ENCODE measurements around the gene DNAJC30. TPM values are rescaled to one million over a fixed set of nuclear protein-coding genes. Genes with fewer than 3 reads are reported as not detected.
"Not testable (repeated sequence)": the region's sequence is repeated elsewhere in the genome, so short reads cannot be mapped to it uniquely, and the experiment has no call there.

Gene DNAJC30
- total RNA-seq = 1.6 TPM

- H3K27ac ChIP-seq (ENCODE audit: low read depth, low read length) = peak within 1 kb of the TSS; percentile 86
- no peaks in the 10 kb centered on the region for H3K9me3 ChIP-seq (ENCODE audit: control insufficient read depth in 3 of 3, low read length in 3 of 3)
- peak within 1 kb of the TSS; percentile 97 to 99 (median 98) for H3K9ac ChIP-seq (ENCODE audit: low read depth in 1 of 3, low read length in 3 of 3)
- H3K27me3 ChIP-seq (ENCODE audit: control insufficient read depth in 3 of 3, insufficient read depth in 3 of 3, low read length in 3 of 3) = no peaks in the 10 kb centered on the region
- peak within 1 kb of the TSS; percentile 97 to 99 (median 97) for H3K4me3 ChIP-seq (ENCODE audit: low read length in 3 of 3)
- peaks cover 30 to 38% (median 32%) of the 10 kb centered on the region in 3 donors for H3K4me1 ChIP-seq (ENCODE audit: control insufficient read depth in 3 of 3, insufficient read depth in 3 of 3, low read length in 3 of 3)
- peaks cover 15 to 18% (median 16%) of the 10 kb centered on the region in 3 donors for H3K36me3 ChIP-seq (ENCODE audit: control insufficient read depth in 3 of 3, insufficient read depth in 3 of 3, low read length in 3 of 3)
Measured at GRCh38 chr7:73683056-73683787, at the start of gene DNAJC30, which contains the start of gene BUD23. Gene DNAJC30, minus strand, starts transcription at chr7:73683453. Its CDS starts 30 bp downstream, at chr7:73683423. Gene BUD23, plus strand, starts transcription at chr7:73683597. Its CDS starts 29 bp downstream, at chr7:73683626.

GRCh38 chr7:73732397-73732796 is 49.1 kb upstream of the DNAJC30 start:
- Histone ChIP-seq H3K9me3 (ENCODE audit: control insufficient read depth in 3 of 3, low read length in 3 of 3) (no peaks in the 10 kb centered on the region), H3K27ac (ENCODE audit: low read depth, low read length) (no peak overlapping the region), H3K27me3 (ENCODE audit: control insufficient read depth in 3 of 3, insufficient read depth in 3 of 3, low read length in 3 of 3) (peaks cover 0 to 4% (median 2%) of the 10 kb centered on the region in 3 donors), H3K9ac (ENCODE audit: low read depth in 1 of 3, low read length in 3 of 3) (no peak overlapping the region), H3K4me1 (ENCODE audit: control insufficient read depth in 3 of 3, insufficient read depth in 3 of 3, low read length in 3 of 3) (peaks cover 0 to 5% (median under 1%) of the 10 kb centered on the region in 3 donors), H3K36me3 (ENCODE audit: control insufficient read depth in 3 of 3, insufficient read depth in 3 of 3, low read length in 3 of 3) (peaks cover 14 to 16% (median 15%) of the 10 kb centered on the region in 3 donors), H3K4me3 (ENCODE audit: low read length in 3 of 3) (no peak overlapping the region)

- Histone ChIP-seq H3K27me3 (ENCODE audit: control insufficient read depth in 3 of 3, insufficient read depth in 3 of 3, low read length in 3 of 3) (peaks cover 0 to 8% (median 6%) of the 10 kb centered on the region in 3 donors), H3K36me3 (ENCODE audit: control insufficient read depth in 3 of 3, insufficient read depth in 3 of 3, low read length in 3 of 3) (peaks cover 0 to under 1% (median 0%) of the 10 kb centered on the region in 3 donors)
Measured at GRCh38 chr7:73730485-73730884, 47.2 kb upstream of the DNAJC30 start.

GRCh38 chr7:73728551-73728950 is 45.3 kb upstream of the DNAJC30 start:
- H3K9me3 ChIP-seq (ENCODE audit: control insufficient read depth in 3 of 3, low read length in 3 of 3) = no peaks in the 10 kb centered on the region
- H3K4me3 ChIP-seq (ENCODE audit: low read length in 3 of 3) = no peak overlapping the region
- H3K36me3 ChIP-seq (ENCODE audit: control insufficient read depth in 3 of 3, insufficient read depth in 3 of 3, low read length in 3 of 3) = no peaks in the 10 kb centered on the region
- no peak overlapping the region for H3K27ac ChIP-seq (ENCODE audit: low read depth, low read length)
- no peak overlapping the region for H3K9ac ChIP-seq (ENCODE audit: low read depth in 1 of 3, low read length in 3 of 3)
- peaks cover 0 to 8% (median 6%) of the 10 kb centered on the region in 3 donors for H3K27me3 ChIP-seq (ENCODE audit: control insufficient read depth in 3 of 3, insufficient read depth in 3 of 3, low read length in 3 of 3)
- H3K4me1 ChIP-seq (ENCODE audit: control insufficient read depth in 3 of 3, insufficient read depth in 3 of 3, low read length in 3 of 3) = peaks cover 0 to 3% (median 0%) of the 10 kb centered on the region in 3 donors

More at GRCh38 chr7:73730485-73730884, 47.2 kb upstream of the DNAJC30 start:
- Histone ChIP-seq H3K4me3 (ENCODE audit: low read length in 3 of 3) (no peak overlapping the region), H3K9ac (ENCODE audit: low read depth in 1 of 3, low read length in 3 of 3) (no peak overlapping the region), H3K27ac (ENCODE audit: low read depth, low read length) (no peak overlapping the region), H3K9me3 (ENCODE audit: control insufficient read depth in 3 of 3, low read length in 3 of 3) (no peaks in the 10 kb centered on the region), H3K4me1 (ENCODE audit: control insufficient read depth in 3 of 3, insufficient read depth in 3 of 3, low read length in 3 of 3) (peaks cover 0 to 3% (median 0%) of the 10 kb centered on the region in 3 donors)

- Histone ChIP-seq H3K4me3 (ENCODE audit: low read length in 3 of 3) (no peak overlapping the region), H3K9me3 (ENCODE audit: control insufficient read depth in 3 of 3, low read length in 3 of 3) (no peaks in the 10 kb centered on the region), H3K36me3 (ENCODE audit: control insufficient read depth in 3 of 3, insufficient read depth in 3 of 3, low read length in 3 of 3) (no peaks in the 10 kb centered on the region), H3K27me3 (ENCODE audit: control insufficient read depth in 3 of 3, insufficient read depth in 3 of 3, low read length in 3 of 3) (peaks cover 0 to 8% (median 6%) of the 10 kb centered on the region in 3 donors), H3K27ac (ENCODE audit: low read depth, low read length) (no peak overlapping the region), H3K9ac (ENCODE audit: low read depth in 1 of 3, low read length in 3 of 3) (no peak overlapping the region), H3K4me1 (ENCODE audit: control insufficient read depth in 3 of 3, insufficient read depth in 3 of 3, low read length in 3 of 3) (peaks cover 0 to 3% (median 0%) of the 10 kb centered on the region in 3 donors)
Measured at GRCh38 chr7:73727952-73728351, 44.7 kb upstream of the DNAJC30 start.

GRCh38 chr7:73726083-73726466 is 42.8 kb upstream of the DNAJC30 start:
- Histone ChIP-seq H3K36me3 (ENCODE audit: control insufficient read depth in 3 of 3, insufficient read depth in 3 of 3, low read length in 3 of 3) (no peaks in the 10 kb centered on the region), H3K27ac (ENCODE audit: low read depth, low read length) (no peak overlapping the region), H3K4me1 (ENCODE audit: control insufficient read depth in 3 of 3, insufficient read depth in 3 of 3, low read length in 3 of 3) (peaks cover 4 to 12% (median 7%) of the 10 kb centered on the region in 3 donors), H3K9ac (ENCODE audit: low read depth in 1 of 3, low read length in 3 of 3) (no peak overlapping the region), H3K27me3 (ENCODE audit: control insufficient read depth in 3 of 3, insufficient read depth in 3 of 3, low read length in 3 of 3) (peaks cover 0 to 8% (median 4%) of the 10 kb centered on the region in 3 donors), H3K4me3 (ENCODE audit: low read length in 3 of 3) (no peak overlapping the region), H3K9me3 (ENCODE audit: control insufficient read depth in 3 of 3, low read length in 3 of 3) (no peaks in the 10 kb centered on the region)

- H3K4me1 ChIP-seq (ENCODE audit: control insufficient read depth in 3 of 3, insufficient read depth in 3 of 3, low read length in 3 of 3) = peaks cover 10 to 18% (median 12%) of the 10 kb centered on the region in 3 donors
- H3K27ac ChIP-seq (ENCODE audit: low read depth, low read length) = no peak overlapping the region
- H3K36me3 ChIP-seq (ENCODE audit: control insufficient read depth in 3 of 3, insufficient read depth in 3 of 3, low read length in 3 of 3) = no peaks in the 10 kb centered on the region
- H3K27me3 ChIP-seq (ENCODE audit: control insufficient read depth in 3 of 3, insufficient read depth in 3 of 3, low read length in 3 of 3) = peaks cover 0 to 8% (median 4%) of the 10 kb centered on the region in 3 donors
- no peaks in the 10 kb centered on the region for H3K9me3 ChIP-seq (ENCODE audit: control insufficient read depth in 3 of 3, low read length in 3 of 3)
- H3K4me3 ChIP-seq (ENCODE audit: low read length in 3 of 3) = no peak overlapping the region
- H3K9ac ChIP-seq (ENCODE audit: low read depth in 1 of 3, low read length in 3 of 3) = no peak overlapping the region
Measured at GRCh38 chr7:73723813-73724212, 40.6 kb upstream of the DNAJC30 start.

- Histone ChIP-seq H3K36me3 (ENCODE audit: control insufficient read depth in 3 of 3, insufficient read depth in 3 of 3, low read length in 3 of 3) (no peaks in the 10 kb centered on the region), H3K9ac (ENCODE audit: low read depth in 1 of 3, low read length in 3 of 3) (no peak overlapping the region), H3K4me3 (ENCODE audit: low read length in 3 of 3) (no peak overlapping the region), H3K9me3 (ENCODE audit: control insufficient read depth in 3 of 3, low read length in 3 of 3) (no peaks in the 10 kb centered on the region), H3K27me3 (ENCODE audit: control insufficient read depth in 3 of 3, insufficient read depth in 3 of 3, low read length in 3 of 3) (peaks cover 0 to 4% (median 4%) of the 10 kb centered on the region in 3 donors), H3K4me1 (ENCODE audit: control insufficient read depth in 3 of 3, insufficient read depth in 3 of 3, low read length in 3 of 3) (peaks cover 20 to 26% (median 20%) of the 10 kb centered on the region in 3 donors), H3K27ac (ENCODE audit: low read depth, low read length) (no peak overlapping the region)
Measured at GRCh38 chr7:73722785-73723184, 39.5 kb upstream of the DNAJC30 start.

- H3K9ac ChIP-seq (ENCODE audit: low read depth in 1 of 3, low read length in 3 of 3); H3K27ac ChIP-seq (ENCODE audit: low read depth, low read length); H3K9me3 ChIP-seq (ENCODE audit: control insufficient read depth in 3 of 3, low read length in 3 of 3); H3K27me3 ChIP-seq (ENCODE audit: control insufficient read depth in 3 of 3, insufficient read depth in 3 of 3, low read length in 3 of 3); H3K4me3 ChIP-seq (ENCODE audit: low read length in 3 of 3); H3K36me3 ChIP-seq (ENCODE audit: control insufficient read depth in 3 of 3, insufficient read depth in 3 of 3, low read length in 3 of 3): not testable (repeated sequence)
- H3K4me1 ChIP-seq (ENCODE audit: control insufficient read depth in 3 of 3, insufficient read depth in 3 of 3, low read length in 3 of 3) = peaks cover 20 to 32% (median 21%) of the 10 kb centered on the region in 3 donors
Measured at GRCh38 chr7:73722182-73722581, 38.9 kb upstream of the DNAJC30 start.

GRCh38 chr7:73721377-73721817 is 38.1 kb upstream of the DNAJC30 start:
- no peaks in the 10 kb centered on the region for H3K27me3 ChIP-seq (ENCODE audit: control insufficient read depth in 3 of 3, insufficient read depth in 3 of 3, low read length in 3 of 3)
- H3K4me1 ChIP-seq (ENCODE audit: control insufficient read depth in 3 of 3, insufficient read depth in 3 of 3, low read length in 3 of 3) = peaks cover 23 to 37% (median 26%) of the 10 kb centered on the region in 3 donors
- H3K27ac ChIP-seq (ENCODE audit: low read depth, low read length) = peak overlapping the region; percentile 49
- peak overlapping the region in 1 of 3 donors; percentile 16 for H3K9ac ChIP-seq (ENCODE audit: low read depth in 1 of 3, low read length in 3 of 3)
- no peaks in the 10 kb centered on the region for H3K36me3 ChIP-seq (ENCODE audit: control insufficient read depth in 3 of 3, insufficient read depth in 3 of 3, low read length in 3 of 3)
- no peak overlapping the region for H3K4me3 ChIP-seq (ENCODE audit: low read length in 3 of 3)
- H3K9me3 ChIP-seq (ENCODE audit: control insufficient read depth in 3 of 3, low read length in 3 of 3) = no peaks in the 10 kb centered on the region
